Measurements from ENCODE around the gene PHLDB3. TPM values are rescaled to one million over a fixed set of nuclear protein-coding genes. Genes with fewer than 3 reads are reported as not detected.

Gene PHLDB3
- total RNA-seq, 1 experiment from 2014 or later, result 29.0 TPM

DNA sequence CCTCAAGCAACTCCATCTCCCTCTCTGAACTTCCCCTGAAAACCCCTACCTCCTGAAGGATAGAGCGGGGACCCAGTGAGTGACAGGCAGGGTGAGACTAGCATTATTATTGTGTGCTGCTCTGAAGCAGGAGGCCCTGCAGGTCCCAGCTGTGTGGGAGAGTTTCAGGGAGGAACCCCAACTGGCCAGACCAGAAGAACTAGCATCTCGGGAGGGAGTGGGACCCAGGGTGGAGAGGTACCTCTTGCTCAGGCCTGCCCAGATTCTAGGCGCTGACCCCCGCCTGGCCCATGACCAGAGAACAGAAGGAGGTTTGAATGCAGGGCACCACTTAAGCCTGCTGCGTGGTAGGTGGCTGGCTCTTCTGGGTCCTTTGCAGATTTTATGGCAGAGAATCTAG, 33.5 kb downstream of the PHLDB3 start:
- Histone ChIP-seq H3K27me3 (ENCODE audit: low read length) (no peaks in the 10 kb centered on the region), H3K9me2 (replicated peaks; ENCODE audit: low read length) (no peaks in the 10 kb centered on the region), H2AFZ (ENCODE audit: low read length) (no peak overlapping the region), H3K9ac (ENCODE audit: low read length) (peak overlapping the region; percentile 40; the same call in 1 of the 2 replicates), H3K4me1 (ENCODE audit: insufficient read depth, low read length) (peaks cover 54% of the 10 kb centered on the region), H3K36me3 (ENCODE audit: low read depth, low read length) (no peaks in the 10 kb centered on the region), H3K4me2 (ENCODE audit: low read length) (no peak overlapping the region; the same call in 1 of the 2 replicates), H3F3A (ENCODE audit: low read length, unreplicated experiment) (no peaks in the 10 kb centered on the region), H3K27ac (ENCODE audit: low read length) (peak overlapping the region; percentile 56), H3K4me3 (ENCODE audit: low read length) (no peak overlapping the region), H3K9me3 (ENCODE audit: low read length) (no peaks in the 10 kb centered on the region), H3K79me2 (ENCODE audit: low read length) (no peaks in the 10 kb centered on the region), H4K20me1 (ENCODE audit: low read length) (no peaks in the 10 kb centered on the region)
- no TSS peak for BruUV-seq (replicated peaks)
- ChIA-PET POLR2A (ENCODE audit: unreplicated experiment) (no interaction called here), CTCF (no interaction called here)
- DNase-seq (no peak), ATAC-seq (no peak)
- intact Hi-C loops (cut with micrococcal nuclease), result no loop called here
- no peak for TF ChIP-seq EZH2 (IDR thresholded peaks at IDR 0.05; ENCODE audit: low read length, unreplicated experiment)
- TF ChIP-seq EZH2phosphoT487 (IDR thresholded peaks at IDR 0.05; ENCODE audit: borderline replicate concordance, low read length), result no peak
- TF ChIP-seq, protein P1, sequence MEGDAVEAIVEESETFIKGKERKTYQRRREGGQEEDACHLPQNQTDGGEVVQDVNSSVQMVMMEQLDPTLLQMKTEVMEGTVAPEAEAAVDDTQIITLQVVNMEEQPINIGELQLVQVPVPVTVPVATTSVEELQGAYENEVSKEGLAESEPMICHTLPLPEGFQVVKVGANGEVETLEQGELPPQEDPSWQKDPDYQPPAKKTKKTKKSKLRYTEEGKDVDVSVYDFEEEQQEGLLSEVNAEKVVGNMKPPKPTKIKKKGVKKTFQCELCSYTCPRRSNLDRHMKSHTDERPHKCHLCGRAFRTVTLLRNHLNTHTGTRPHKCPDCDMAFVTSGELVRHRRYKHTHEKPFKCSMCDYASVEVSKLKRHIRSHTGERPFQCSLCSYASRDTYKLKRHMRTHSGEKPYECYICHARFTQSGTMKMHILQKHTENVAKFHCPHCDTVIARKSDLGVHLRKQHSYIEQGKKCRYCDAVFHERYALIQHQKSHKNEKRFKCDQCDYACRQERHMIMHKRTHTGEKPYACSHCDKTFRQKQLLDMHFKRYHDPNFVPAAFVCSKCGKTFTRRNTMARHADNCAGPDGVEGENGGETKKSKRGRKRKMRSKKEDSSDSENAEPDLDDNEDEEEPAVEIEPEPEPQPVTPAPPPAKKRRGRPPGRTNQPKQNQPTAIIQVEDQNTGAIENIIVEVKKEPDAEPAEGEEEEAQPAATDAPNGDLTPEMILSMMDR (conservative IDR thresholded peaks at IDR 0.05; ENCODE audit: low read depth, low read length), result no peak

- Histone ChIP-seq H3K79me2 (ENCODE audit: low read length) (0 out of 2 replicates have a peak, but pooled peaks cover under 1% of the 10 kb centered on the region), H3K27me3 (ENCODE audit: low read length) (no peaks in the 10 kb centered on the region), H3K9me3 (ENCODE audit: low read length) (no peaks in the 10 kb centered on the region), H3K4me3 (ENCODE audit: low read length) (no peak overlapping the region), H2AFZ (ENCODE audit: low read length) (no peak overlapping the region), H3K4me2 (ENCODE audit: low read length) (peak overlapping the region; percentile 49; the same call in 1 of the 2 replicates), H3K36me3 (ENCODE audit: low read depth, low read length) (no peaks in the 10 kb centered on the region), H3K9me2 (replicated peaks; ENCODE audit: low read length) (no peaks in the 10 kb centered on the region), H3K27ac (ENCODE audit: low read length) (peak overlapping the region; percentile 97), H3K9ac (ENCODE audit: low read length) (peak overlapping the region; percentile 41), H3K4me1 (ENCODE audit: insufficient read depth, low read length) (peaks cover 57% of the 10 kb centered on the region), H4K20me1 (ENCODE audit: low read length) (no peaks in the 10 kb centered on the region), H3F3A (ENCODE audit: low read length, unreplicated experiment) (no peaks in the 10 kb centered on the region)
- no peak for TF ChIP-seq EZH2phosphoT487 (IDR thresholded peaks at IDR 0.05; ENCODE audit: borderline replicate concordance, low read length)
- TF ChIP-seq EZH2 (IDR thresholded peaks at IDR 0.05; ENCODE audit: low read length, unreplicated experiment), result no peak
- TF ChIP-seq, protein P1 (conservative IDR thresholded peaks at IDR 0.05; ENCODE audit: low read depth, low read length), result no peak
- ChIA-PET POLR2A (ENCODE audit: unreplicated experiment) (no interaction called here), CTCF (no interaction called here)
- peak; percentile 21; the same call in 1 of the 2 replicates for ATAC-seq
- no TSS peak for BruUV-seq (replicated peaks)
- intact Hi-C loops (cut with micrococcal nuclease), result no loop called here
- peak; percentile 80 for DNase-seq
These were observed 34.3 kb downstream of the PHLDB3 start for GRCh38 chr19:43470288-43470687.

- H3K27me3 ChIP-seq (ENCODE audit: low read length), result no peaks in the 10 kb centered on the region
- peak overlapping the region; percentile 66; the same call in 1 of the 2 replicates for H3K4me2 ChIP-seq (ENCODE audit: low read length)
- no peaks in the 10 kb centered on the region for H3K9me3 ChIP-seq (ENCODE audit: low read length)
- no peak overlapping the region for H3K4me3 ChIP-seq (ENCODE audit: low read length)
- no peaks in the 10 kb centered on the region for H3K9me2 ChIP-seq (replicated peaks; ENCODE audit: low read length)
- peak overlapping the region; percentile 77; the same call in 1 of the 2 replicates for H3K9ac ChIP-seq (ENCODE audit: low read length)
- ATAC-seq, result no peak
- peaks cover 61% of the 10 kb centered on the region for H3K4me1 ChIP-seq (ENCODE audit: insufficient read depth, low read length)
- no peak overlapping the region for H2AFZ ChIP-seq (ENCODE audit: low read length)
- TF ChIP-seq EZH2 (IDR thresholded peaks at IDR 0.05; ENCODE audit: low read length, unreplicated experiment), result no peak
- TF ChIP-seq, protein P1 (conservative IDR thresholded peaks at IDR 0.05; ENCODE audit: low read depth, low read length), result no peak
- no peak for TF ChIP-seq EZH2phosphoT487 (IDR thresholded peaks at IDR 0.05; ENCODE audit: borderline replicate concordance, low read length)
- peak overlapping the region; percentile 97 for H3K27ac ChIP-seq (ENCODE audit: low read length)
- no peak for DNase-seq
- ChIA-PET POLR2A (ENCODE audit: unreplicated experiment) (no interaction called here), CTCF (no interaction called here)
- intact Hi-C loops (cut with micrococcal nuclease), result no loop called here
- 0 out of 2 replicates have a peak, but pooled peaks cover 9% of the 10 kb centered on the region for H3K79me2 ChIP-seq (ENCODE audit: low read length)
- no peaks in the 10 kb centered on the region for H3K36me3 ChIP-seq (ENCODE audit: low read depth, low read length)
- H3F3A ChIP-seq (ENCODE audit: low read length, unreplicated experiment), result no peaks in the 10 kb centered on the region
- BruUV-seq (replicated peaks), result no TSS peak
- no peaks in the 10 kb centered on the region for H4K20me1 ChIP-seq (ENCODE audit: low read length)
These were observed 35.4 kb downstream of the PHLDB3 start for GRCh38 chr19:43469160-43469480.

Measured in PC-3 (cell line).